ENCODE results near the gene LGALS8. TPM values are rescaled to one million over a fixed set of nuclear protein-coding genes. Genes with fewer than 3 reads are reported as not detected.

The LGALS8 gene
- total RNA-seq, 2 donors from 2014 or later = 114 to 253 TPM

DNA sequence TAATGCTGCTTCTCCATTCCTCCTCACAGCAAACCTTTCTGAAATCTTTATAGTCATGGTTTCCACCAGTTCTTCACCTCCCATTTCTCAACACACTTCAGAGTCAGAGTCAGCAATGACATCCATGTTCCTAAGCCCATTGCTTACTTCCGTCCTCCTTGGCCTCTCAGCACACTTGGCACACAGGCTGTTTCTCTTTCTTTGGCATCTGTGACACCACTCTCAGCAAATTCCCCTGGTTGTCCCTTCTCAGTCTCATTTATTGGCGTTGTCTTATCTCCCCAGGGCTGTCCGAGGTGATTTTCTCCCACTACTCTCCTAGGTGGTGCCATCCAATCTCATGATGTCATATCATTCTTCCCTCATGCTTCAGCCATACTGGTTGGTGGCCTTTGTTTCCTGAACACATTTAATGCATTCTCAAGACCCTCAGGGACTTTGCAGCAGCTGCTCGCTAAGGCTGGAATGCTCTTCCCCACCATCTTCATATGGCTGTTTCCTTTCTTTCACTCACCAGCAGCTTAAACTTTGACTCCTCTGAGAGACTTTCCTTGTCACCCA, 3.3 kb upstream of the LGALS8 start:
- Mint-ChIP-seq H3K27ac (peak overlapping the region; percentile 5), H3K4me3 (no peak overlapping the region), H3K27me3 (no peaks in the 10 kb centered on the region), H3K9me3 (no peaks in the 10 kb centered on the region), H3K36me3 (ENCODE audit: low read depth) (peaks cover 25% of the 10 kb centered on the region), H3K4me1 (peaks cover 32% of the 10 kb centered on the region)
- ATAC-seq (replicated peaks) = no peak

DNA sequence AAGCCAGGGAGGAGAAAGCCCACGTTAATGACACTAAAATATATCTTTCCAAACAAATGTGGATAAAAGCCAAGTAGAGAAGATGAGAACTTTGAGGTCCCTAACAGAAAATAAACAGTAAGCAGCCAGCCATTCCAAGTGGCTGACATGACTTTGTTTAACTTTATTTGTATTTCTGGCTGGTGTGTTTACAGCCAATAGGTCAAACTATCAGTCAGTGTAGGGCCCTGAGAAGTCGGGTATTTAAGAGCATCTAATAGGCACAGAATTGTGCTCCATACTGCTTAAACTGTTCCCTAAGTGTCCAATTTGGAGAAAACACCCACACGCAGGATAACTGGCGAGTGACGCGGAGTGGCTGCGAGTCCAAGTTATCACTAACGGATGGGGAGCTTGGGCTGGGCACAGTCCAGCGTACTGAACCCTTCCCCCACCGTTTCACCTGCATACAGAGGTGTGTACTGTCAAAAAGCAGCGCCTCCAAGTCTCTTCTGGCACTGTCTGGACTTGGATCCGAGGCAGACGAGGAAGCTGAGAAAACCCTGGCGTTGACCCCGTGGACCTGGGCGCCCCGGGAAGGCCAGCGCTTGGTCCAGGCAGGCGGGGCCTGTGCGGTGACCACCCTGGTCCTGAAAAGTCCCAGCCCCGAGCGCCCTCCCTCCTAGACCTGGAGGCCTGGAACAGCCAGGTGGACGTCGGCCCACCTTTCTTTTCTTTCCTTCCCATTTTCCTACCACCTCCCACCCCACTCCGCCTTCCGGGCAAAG, 662 bp upstream of the LGALS8 start:
- no peak for ATAC-seq (replicated peaks)
- H3K9me3 Mint-ChIP-seq = no peaks in the 10 kb centered on the region
- H3K4me3 Mint-ChIP-seq = peak overlapping the region; percentile 94
- H3K27ac Mint-ChIP-seq = peak overlapping the region; percentile 99
- no peaks in the 10 kb centered on the region for H3K27me3 Mint-ChIP-seq
- peaks cover 30% of the 10 kb centered on the region for H3K4me1 Mint-ChIP-seq
- peaks cover 51% of the 10 kb centered on the region for H3K36me3 Mint-ChIP-seq (ENCODE audit: low read depth)

DNA sequence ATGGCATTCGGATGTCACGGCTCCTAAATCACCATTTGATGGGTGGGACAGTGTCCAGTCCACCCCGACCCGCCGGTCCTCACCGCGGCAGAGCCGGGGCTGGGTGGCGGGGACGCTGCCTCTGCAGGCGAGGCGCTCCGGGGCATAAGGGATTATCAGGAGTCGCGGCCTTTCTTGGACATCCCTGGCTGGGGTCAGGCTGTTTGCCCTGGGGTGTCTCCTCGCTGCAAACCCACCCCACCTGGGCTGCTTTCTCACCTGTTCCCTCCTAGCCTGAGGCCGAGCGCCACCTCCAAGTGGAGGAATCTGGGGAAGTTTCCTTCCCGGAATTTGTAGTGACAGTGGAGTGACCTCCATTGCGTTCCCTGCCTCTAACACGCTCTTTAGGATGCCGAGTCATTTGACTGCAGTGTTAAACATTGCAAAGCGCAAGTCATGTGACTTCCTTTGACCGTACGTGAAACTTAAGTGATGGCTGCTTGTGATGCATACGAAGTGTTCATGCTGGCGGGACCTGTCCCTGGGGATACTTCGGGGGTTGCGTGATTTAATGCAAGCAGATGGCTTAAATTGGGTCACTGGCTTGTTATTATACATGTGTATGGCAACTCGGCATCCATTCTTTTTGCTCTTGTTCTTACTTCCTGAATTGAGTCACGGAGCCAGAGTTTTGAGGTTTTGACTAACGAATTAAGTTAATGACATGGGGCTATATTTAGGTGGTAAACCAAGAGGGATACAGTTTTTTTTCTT, 536 bp downstream of the LGALS8 start:
- Mint-ChIP-seq H3K9me3 (no peaks in the 10 kb centered on the region), H3K36me3 (ENCODE audit: low read depth) (peaks cover 63% of the 10 kb centered on the region), H3K27ac (peak overlapping the region; percentile 99), H3K27me3 (no peaks in the 10 kb centered on the region), H3K4me1 (peaks cover 32% of the 10 kb centered on the region), H3K4me3 (peak overlapping the region; percentile 94)
- peak; percentile 91 for ATAC-seq (replicated peaks)

DNA sequence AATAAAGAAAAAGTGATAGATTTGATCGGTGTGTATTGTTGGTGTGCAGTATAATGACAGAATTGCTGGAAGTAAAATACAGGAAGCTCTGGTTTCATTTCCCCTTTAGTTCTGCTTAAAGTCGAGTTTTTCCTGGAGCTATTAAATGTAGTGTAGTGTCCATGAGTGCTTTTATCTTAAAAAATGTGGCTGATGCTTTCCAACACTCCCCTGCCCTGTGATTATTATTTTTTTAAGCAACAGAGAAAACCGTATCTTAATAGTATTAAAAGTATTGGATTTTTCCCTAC, 1.1 kb downstream of the LGALS8 start:
- peaks cover 28% of the 10 kb centered on the region for H3K4me1 Mint-ChIP-seq
- H3K36me3 Mint-ChIP-seq (ENCODE audit: low read depth) = peaks cover 68% of the 10 kb centered on the region
- peak overlapping the region; percentile 94 for H3K4me3 Mint-ChIP-seq
- no peaks in the 10 kb centered on the region for H3K27me3 Mint-ChIP-seq
- H3K9me3 Mint-ChIP-seq = no peaks in the 10 kb centered on the region
- H3K27ac Mint-ChIP-seq = peak overlapping the region; percentile 99
- no peak for ATAC-seq (replicated peaks)

DNA sequence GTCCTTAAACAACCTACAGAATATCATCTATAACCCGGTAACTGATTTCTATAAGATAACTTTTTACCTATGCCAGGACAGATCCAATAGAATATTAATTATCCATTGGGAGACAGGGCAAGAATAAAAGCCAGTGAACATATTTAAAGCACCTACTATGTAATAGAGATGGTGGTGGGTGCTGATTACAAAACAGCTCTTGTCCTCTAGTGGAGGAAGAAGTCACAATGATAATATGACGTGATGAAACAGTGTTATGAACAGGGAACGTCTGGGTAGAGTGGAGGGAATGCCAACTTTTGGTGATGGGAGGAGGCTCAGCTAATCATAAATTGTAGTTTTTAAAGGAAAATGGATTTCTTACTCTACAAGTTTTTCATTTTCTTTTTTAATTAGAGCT, 2.3 kb downstream of the LGALS8 start:
- H3K4me1 Mint-ChIP-seq = peaks cover 32% of the 10 kb centered on the region

DNA sequence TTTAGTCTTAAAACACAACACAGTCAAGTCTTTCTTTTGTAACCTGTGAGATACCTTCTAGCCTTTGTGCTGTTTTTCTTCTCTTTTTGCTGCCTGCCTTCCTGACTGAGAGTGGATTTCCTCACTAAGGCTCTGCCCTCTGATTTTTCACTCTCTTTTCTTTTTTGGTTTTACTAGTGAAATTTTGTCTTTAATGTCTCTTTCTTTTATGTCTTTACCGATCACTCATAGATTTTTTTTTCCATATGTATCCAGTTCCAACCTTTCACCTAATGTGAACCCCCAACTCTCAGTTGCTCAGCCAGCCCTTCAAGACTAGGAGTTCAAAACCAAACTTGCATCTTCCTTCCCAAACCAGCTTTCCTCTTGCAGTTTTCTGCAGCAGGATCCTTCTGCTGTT, 6.5 kb downstream of the LGALS8 start:
- peaks cover 57% of the 10 kb centered on the region for H3K4me1 Mint-ChIP-seq
- H3K9me3 Mint-ChIP-seq = no peaks in the 10 kb centered on the region
- peaks cover 96% of the 10 kb centered on the region for H3K36me3 Mint-ChIP-seq (ENCODE audit: low read depth)
- H3K27ac Mint-ChIP-seq = peak overlapping the region; percentile 5
- no peaks in the 10 kb centered on the region for H3K27me3 Mint-ChIP-seq
- peak overlapping the region; percentile 58 for H3K4me3 Mint-ChIP-seq
- no peak for ATAC-seq (replicated peaks)

More for the DNA sequence above, 2.3 kb downstream of the LGALS8 start:
- H3K27ac Mint-ChIP-seq = peak overlapping the region; percentile 56
- peak overlapping the region; percentile 56 for H3K4me3 Mint-ChIP-seq
- H3K36me3 Mint-ChIP-seq (ENCODE audit: low read depth) = peaks cover 80% of the 10 kb centered on the region
- H3K27me3 Mint-ChIP-seq = no peaks in the 10 kb centered on the region
- ATAC-seq (replicated peaks) = no peak
- H3K9me3 Mint-ChIP-seq = no peaks in the 10 kb centered on the region

DNA sequence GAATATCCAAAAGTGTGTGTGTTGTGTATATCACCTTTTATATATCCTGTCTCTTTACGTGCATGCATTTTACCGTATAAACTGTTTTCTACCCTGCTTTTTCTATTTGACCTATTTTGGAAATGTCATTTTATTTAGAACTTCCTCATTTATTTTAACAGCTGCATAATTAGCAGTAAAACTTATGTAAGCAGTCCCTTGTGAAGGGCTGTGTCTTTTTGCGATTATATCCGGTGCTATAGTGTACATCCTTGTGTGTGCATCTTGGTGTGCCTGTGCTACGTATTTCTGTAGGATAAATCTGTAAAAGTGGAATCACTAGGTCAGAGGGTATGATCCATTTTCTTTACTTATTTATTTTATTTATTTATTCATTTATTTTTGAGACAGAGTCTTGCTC, 7.2 kb downstream of the LGALS8 start:
- Mint-ChIP-seq H3K4me3 (peak overlapping the region; percentile 58), H3K4me1 (peaks cover 60% of the 10 kb centered on the region), H3K27ac (no peak overlapping the region), H3K36me3 (ENCODE audit: low read depth) (peaks cover 96% of the 10 kb centered on the region), H3K9me3 (no peaks in the 10 kb centered on the region), H3K27me3 (no peaks in the 10 kb centered on the region)
- ATAC-seq (replicated peaks) = no peak

DNA sequence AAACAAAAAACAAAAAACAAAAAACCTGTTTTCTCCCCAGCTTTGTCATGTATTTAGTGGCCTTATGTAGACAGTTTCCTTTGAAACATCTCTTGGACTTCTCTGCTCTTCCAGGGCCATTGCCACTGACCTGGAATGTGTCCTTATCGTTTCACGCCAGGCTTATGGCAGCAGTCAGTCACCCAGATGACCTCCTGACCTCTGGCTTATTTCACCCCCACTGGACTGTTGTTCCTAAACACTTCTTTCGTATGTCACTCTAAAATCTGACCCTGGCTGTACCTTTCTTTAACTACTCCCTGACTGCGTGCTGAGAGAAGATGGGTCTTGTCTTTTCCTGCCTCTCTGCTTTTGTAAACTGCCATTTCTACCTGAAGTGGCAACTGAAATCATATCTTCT, 9.1 kb downstream of the LGALS8 start:
- no peaks in the 10 kb centered on the region for H3K27me3 Mint-ChIP-seq
- ATAC-seq (replicated peaks) = no peak
- peaks cover 96% of the 10 kb centered on the region for H3K36me3 Mint-ChIP-seq (ENCODE audit: low read depth)
- no peaks in the 10 kb centered on the region for H3K9me3 Mint-ChIP-seq
- H3K4me1 Mint-ChIP-seq = peaks cover 50% of the 10 kb centered on the region
- peak overlapping the region; percentile 58 for H3K4me3 Mint-ChIP-seq
- H3K27ac Mint-ChIP-seq = peak overlapping the region; percentile 94

DNA sequence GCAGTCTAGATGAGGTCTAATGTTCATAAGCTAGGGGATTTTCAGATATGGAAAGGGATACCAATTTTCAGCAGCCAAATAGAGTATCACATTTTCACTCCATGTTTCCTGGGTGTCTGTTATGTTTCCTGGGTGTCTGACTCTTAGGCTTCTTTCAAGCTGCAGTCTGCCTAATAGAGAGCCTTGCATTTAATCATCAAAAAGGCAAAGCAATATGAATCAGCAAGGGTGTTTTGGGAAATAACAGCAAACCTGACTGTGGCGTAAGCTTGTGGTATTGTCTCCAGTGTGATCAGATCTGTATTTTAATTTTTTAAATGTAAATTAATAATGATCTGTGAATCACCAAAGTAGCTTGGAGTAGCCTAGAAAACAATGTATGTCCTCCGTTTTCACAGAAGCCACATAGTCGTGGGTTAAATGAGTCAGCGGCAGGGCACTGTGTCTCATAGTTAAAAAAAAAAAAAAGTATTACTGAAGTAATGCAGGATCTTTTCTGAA, 10.4 kb downstream of the LGALS8 start:
- peaks cover 46% of the 10 kb centered on the region for H3K4me1 Mint-ChIP-seq
- peak; percentile 81 for ATAC-seq (replicated peaks)
- no peaks in the 10 kb centered on the region for H3K27me3 Mint-ChIP-seq
- peak overlapping the region; percentile 58 for H3K4me3 Mint-ChIP-seq
- no peaks in the 10 kb centered on the region for H3K9me3 Mint-ChIP-seq
- peak overlapping the region; percentile 94 for H3K27ac Mint-ChIP-seq
- H3K36me3 Mint-ChIP-seq (ENCODE audit: low read depth) = peaks cover 96% of the 10 kb centered on the region

DNA sequence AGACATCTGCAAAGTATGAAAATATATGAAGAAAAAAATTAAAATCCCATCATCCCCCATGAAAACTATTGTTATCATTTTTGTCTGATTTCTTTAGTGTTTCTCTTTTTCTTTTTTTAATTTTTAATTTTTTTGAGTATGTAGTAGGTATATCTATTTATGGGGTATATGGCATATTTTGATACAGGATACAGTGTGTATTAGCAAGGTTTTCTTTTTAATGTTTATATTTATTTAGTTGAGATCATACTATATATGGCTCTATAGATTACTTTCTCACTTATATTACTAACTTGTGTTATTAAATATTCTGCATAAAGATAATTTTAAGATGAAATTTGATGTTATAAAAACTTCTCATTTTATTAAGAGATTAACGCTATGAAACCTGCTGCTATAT, 11.4 kb downstream of the LGALS8 start:
- no peaks in the 10 kb centered on the region for H3K27me3 Mint-ChIP-seq
- no peaks in the 10 kb centered on the region for H3K9me3 Mint-ChIP-seq
- no peak for ATAC-seq (replicated peaks)
- H3K27ac Mint-ChIP-seq = peak overlapping the region; percentile 73
- H3K4me3 Mint-ChIP-seq = no peak overlapping the region
- H3K36me3 Mint-ChIP-seq (ENCODE audit: low read depth) = peaks cover 96% of the 10 kb centered on the region
- H3K4me1 Mint-ChIP-seq = peaks cover 44% of the 10 kb centered on the region

DNA sequence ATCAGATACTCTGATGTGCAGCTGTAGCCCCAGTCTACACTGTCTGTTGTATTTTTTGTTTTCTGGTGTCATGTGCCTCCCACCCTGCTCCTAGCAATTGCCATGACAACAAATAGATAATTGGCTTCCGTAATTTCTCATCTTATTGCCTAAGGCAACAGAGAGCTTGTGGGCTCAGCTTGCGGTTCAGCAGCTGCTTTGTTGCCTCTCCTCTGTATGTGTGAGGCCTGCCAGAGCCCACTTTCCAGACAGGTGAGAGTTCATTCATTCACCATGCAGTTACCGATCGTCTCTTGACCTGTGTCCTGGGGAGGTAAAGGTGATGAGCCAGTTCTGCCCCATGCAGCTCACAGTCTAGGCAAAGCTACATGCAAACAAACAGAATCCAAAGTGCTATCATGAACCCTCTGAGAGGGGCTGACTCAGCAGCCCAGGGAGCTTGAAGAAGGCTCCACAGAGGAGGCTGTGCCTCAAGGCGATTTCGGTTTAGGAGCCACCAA, 11.9 kb downstream of the LGALS8 start:
- H3K4me1 Mint-ChIP-seq = peaks cover 40% of the 10 kb centered on the region
- H3K27ac Mint-ChIP-seq = peak overlapping the region; percentile 73
- no peaks in the 10 kb centered on the region for H3K27me3 Mint-ChIP-seq
- ATAC-seq (replicated peaks) = no peak
- no peaks in the 10 kb centered on the region for H3K9me3 Mint-ChIP-seq
- H3K4me3 Mint-ChIP-seq = no peak overlapping the region
- peaks cover 96% of the 10 kb centered on the region for H3K36me3 Mint-ChIP-seq (ENCODE audit: low read depth)

DNA sequence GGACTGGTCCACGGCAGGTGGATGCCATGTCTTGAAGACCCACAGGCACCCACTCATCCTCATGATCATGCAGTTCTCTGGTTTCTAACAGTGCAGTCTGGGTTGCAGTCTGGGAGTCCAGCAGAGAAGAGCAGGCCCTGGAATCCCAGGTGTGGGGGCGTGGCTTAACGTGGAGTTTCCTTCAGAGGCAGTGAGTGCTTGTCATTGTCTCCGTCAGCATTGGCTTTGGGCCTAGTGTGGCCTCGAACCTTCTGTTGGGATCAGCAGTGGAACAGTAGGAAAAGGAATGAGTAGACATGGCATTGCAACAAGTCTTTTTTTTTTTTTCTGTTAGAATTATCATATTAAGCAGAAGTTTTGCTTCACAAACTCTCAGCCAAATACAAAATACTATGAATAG, 12.8 kb downstream of the LGALS8 start:
- H3K27me3 Mint-ChIP-seq = no peaks in the 10 kb centered on the region
- peaks cover 96% of the 10 kb centered on the region for H3K36me3 Mint-ChIP-seq (ENCODE audit: low read depth)
- H3K4me1 Mint-ChIP-seq = peaks cover 33% of the 10 kb centered on the region
- no peak for ATAC-seq (replicated peaks)
- peak overlapping the region; percentile 73 for H3K27ac Mint-ChIP-seq
- H3K9me3 Mint-ChIP-seq = no peaks in the 10 kb centered on the region
- H3K4me3 Mint-ChIP-seq = no peak overlapping the region

DNA sequence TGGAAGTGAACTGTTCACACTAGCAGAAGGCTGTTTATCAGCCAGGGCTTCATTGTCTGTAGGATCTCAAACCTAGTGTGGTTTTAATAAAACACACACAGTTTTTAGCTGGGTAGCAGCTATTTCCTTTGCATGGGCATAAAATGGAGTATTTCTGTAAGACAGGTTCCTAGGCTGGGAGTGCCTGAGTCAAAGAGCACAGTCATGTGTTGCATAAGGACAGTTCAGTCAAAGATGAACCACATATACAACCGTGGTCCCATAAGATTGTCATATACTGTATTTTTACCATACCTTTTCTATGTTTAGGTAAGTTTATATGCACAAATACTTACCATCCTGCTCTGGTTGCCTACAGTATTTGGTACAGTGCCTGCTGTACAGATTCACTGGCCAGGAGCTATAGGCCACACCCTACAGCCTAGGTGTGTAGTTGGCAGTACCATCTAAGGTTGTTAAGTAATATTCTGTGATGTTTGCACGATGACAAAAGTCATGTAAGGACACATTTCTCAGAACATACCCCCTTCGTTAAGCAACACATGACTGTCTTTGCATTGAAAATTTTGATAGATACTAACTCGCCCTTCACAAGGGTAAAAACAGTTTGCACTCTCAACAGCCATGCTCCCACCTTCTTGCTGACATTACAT, 17.2 kb downstream of the LGALS8 start:
- H3K4me3 Mint-ChIP-seq = no peak overlapping the region
- no peak overlapping the region for H3K27ac Mint-ChIP-seq
- ATAC-seq (replicated peaks) = no peak
- H3K36me3 Mint-ChIP-seq (ENCODE audit: low read depth) = peaks cover 100% of the 10 kb centered on the region
- H3K4me1 Mint-ChIP-seq = peaks cover 21% of the 10 kb centered on the region
- no peaks in the 10 kb centered on the region for H3K9me3 Mint-ChIP-seq
- H3K27me3 Mint-ChIP-seq = no peaks in the 10 kb centered on the region

DNA sequence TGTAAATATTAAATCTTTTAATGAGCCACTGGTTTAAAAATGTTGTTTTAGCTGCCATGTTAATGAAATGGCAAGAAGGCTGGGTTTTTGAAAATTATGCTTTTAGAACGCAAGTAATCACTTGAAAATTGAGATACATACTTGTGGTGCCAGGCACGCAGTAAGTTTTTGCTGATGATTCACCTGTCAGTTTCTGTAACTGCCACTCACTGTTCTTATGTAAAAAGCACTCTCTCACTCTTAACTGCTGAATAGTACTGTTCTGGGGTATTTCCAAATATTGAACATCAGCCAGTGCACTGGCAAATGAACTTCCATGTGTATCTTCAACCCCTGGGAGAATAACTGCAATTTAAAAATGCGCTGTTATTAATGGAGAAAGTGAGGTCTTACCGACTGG, 17.9 kb downstream of the LGALS8 start:
- H3K4me3 Mint-ChIP-seq = no peak overlapping the region
- H3K27me3 Mint-ChIP-seq = no peaks in the 10 kb centered on the region
- no peak overlapping the region for H3K27ac Mint-ChIP-seq
- peak; percentile 24 for ATAC-seq (replicated peaks)
- peaks cover 100% of the 10 kb centered on the region for H3K36me3 Mint-ChIP-seq (ENCODE audit: low read depth)
- peaks cover 24% of the 10 kb centered on the region for H3K4me1 Mint-ChIP-seq
- no peaks in the 10 kb centered on the region for H3K9me3 Mint-ChIP-seq

Measured in activated T-helper 17 cell treated with anti-CD3 and anti-CD28 coated beads, Interleukin-2, amount 50 U/mL, for 72 hours (primary cell).